GM15510 (cell line): ENCODE data around the gene SMAP2.

Source experiments
- POLR2A ChIP-seq: IDR thresholded peaks from 3 replicates; pipeline ENCODE4 v1.6.1; 2011; ENCODE audit warnings: borderline replicate concordance; ENCODE audit not compliant: insufficient read length; ENCODE audit errors: extremely low read depth

SMAP2 gene

DNA sequence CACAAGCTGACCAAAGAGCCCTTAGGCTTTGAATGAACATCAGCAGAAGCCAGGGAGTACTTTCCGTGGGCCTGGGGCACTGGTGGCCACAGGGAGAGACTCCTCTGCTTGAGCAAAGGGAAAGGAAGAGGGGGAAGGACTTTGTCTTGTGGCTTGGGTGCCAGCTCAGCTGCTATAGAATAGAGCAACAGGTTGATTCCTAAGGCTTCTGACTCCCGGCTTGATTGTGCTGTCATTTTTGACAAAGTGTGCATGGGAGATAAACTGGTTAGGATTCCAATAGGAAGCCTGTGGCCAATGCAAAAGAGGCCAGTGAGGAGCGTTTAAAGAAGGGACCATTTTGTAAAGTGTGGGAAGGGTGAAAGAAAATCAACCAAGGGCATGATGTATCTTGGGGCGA lies 11.9 kb upstream of the SMAP2 start:
- no peak for TF ChIP-seq POLR2A

DNA sequence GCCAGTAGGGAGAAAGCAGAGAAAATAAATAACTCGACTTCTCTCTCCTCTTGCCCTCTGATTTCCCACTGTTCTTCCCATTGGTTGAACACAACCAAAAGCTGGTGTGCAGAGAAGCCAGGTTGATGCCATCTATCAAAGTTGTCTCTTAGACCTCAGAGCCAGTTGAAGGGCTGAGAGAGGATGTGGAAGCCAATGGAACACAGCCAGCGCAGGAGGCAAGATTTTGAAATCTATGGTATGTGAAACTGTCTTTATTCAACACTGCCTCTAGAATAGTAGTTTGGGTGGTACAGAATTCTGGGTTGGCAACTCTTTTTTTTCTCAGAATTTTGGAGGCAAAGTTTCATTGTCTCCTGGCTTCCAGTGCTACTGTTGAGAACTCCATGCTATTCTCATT lies 11.3 kb upstream of the SMAP2 start:
- no peak for TF ChIP-seq POLR2A

DNA sequence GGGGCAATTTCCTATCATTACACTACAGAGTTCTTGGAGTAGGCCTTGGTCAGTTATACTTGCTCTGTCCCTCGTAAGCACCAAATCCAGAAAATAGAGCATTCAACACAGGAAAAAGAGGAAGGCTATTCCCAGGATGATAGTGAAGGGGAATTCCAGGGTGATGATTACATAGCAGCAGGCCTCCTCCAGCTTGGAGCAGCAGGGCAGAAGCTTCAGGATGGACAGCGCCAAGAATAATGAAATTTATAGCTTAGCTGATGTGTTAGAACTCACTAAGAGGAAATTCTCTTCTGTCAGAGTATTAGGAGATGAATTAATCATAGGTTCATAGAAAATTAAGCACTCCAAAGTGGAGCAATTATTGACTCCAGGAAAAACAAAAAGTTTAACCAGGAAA lies 10.8 kb upstream of the SMAP2 start:
- no peak for TF ChIP-seq POLR2A

DNA sequence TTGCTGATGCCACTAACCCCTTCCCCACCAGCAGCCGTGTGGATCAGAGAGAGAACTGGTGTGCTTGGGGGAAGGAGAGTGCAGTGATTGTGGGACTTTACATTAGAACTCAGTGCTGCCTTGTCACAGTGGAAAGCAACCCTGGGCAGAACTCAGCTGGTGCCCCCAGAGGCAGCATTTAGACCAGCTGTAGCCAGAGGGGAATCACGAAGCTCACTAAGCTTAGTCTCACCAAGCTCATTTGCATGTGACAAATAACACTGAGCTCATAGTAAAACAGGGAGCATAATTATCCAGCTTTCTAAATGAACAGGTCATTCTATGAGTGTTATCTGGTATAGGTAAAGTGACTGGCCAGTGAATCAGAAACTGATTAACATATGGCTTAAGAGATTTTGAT lies 9.8 kb upstream of the SMAP2 start:
- TF ChIP-seq POLR2A = no peak

DNA sequence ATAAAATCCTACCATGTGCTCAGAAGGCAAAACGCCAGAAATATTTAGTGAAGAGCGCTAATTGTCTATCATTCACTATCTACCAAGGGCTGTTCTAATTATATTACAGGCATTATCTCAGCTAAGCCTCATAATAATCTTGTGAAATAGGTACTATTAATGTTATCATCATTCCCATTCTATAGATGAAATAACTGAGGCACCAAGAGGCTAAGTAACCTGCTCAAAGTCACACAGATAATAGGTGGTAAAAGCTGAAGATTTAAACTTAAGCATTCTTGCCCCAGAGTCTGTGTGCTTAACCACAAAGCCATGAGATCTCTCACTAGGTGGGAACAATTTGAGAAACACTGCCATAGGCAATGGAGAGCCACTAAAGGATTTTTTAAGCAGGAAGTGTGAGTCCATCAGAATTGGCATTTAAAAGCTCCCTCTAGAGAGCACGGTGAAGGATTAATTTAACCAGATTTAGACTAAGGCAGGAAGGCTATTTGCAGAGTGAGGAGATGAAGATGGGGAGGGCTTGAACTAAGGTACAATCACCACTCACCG lies 1.7 kb upstream of the SMAP2 start:
- TF ChIP-seq POLR2A = no peak

DNA sequence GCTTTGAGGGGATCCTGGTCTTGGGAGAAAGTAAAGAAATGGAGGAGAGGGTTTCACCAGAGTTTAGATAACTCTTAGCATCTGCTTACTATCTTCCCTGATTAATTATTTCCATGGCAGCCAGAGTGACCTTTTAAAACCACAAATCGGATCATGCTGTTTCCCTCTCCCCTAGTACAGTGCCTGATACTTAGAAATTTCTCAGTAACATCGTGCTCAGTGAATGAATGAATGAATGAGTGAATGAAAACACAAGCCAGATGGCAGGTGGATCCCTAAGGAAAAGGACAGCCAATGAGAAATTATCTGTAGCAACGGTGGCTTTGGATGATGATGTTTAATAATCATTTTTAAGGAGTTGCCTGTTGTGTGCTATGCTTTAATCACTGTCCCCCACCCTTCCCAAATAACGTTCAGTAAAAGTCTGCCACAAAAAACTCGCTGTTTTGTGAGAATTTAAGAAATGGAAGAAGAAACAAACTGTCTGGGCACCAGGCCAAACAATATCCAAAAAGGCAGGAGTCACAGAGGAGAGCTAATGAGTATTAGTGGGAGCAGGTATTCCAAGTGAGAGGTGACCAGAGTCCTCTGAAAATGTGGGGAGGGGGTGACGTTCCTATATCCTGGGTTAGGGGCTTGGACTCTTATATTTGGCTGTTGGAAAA lies 737 bp upstream of the SMAP2 start:
- no peak for TF ChIP-seq POLR2A

DNA sequence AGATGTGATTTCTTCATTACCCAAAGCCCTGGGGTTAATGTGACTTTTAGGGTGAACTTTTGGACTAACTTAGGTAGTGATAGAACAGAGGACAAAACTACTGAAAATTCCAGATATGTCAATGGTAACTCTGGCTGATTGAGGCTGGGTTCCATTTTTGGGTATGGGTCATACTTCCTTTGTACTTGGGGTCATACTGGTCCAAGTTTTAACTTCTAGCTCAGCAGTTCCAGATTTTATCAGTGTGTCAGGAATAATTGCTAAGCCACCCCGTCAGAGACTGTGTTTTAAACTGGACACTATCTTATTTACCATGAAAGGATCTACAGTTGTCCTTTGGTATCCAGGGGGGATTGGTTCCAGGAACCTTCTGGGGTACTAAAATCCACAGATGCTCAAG lies 4.0 kb downstream of the SMAP2 start:
- TF ChIP-seq POLR2A = no peak

DNA sequence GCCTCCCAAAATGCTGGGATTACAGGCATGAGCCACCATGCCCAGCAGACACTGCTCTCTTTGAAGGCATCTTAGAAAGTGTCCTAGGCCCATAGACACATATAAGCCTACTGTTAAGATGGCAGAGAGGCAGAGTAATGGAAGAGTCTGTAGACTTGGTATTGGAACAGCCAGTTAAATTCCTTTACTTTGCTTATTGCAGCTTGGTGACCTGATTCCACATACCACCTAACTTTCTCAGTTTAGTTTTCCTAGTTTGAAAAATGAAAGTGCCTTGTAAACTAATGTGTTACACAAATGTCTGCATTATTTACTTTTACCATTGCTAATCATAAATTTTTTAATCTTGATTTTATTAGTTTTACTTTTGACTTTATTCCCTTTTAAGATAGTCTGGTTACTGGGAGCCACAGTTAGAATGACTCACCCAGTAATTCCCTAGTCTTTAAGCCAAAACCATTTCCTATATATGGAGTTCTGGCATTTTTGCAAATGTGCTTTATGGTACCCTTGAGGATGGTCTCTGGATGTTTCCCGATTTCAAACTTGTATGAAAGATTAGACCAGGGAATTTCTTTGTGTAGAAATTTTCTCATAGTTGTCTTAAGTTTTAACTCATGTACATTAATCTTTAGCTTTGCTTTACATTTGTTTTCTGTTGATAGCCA lies 6.4 kb downstream of the SMAP2 start:
- no peak for TF ChIP-seq POLR2A

DNA sequence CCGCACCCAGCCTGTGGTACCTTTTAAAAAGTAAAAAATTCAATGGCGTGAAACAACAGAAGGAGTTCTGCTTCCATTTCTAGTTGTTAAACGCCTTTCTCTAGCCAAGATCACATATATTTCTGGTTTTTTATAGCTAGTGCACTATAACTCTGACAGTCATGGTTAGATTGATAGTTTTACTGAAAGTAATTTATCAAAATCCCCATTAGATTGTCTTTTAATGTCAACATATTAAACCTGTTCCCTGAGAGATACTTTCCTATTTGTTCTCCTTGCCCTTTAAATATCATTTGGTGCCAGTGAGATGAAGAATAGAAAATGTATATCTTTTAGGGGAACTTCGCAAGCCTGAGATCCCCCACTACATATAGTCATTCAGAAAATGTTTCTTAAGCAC lies 7.3 kb downstream of the SMAP2 start:
- no peak for TF ChIP-seq POLR2A

DNA sequence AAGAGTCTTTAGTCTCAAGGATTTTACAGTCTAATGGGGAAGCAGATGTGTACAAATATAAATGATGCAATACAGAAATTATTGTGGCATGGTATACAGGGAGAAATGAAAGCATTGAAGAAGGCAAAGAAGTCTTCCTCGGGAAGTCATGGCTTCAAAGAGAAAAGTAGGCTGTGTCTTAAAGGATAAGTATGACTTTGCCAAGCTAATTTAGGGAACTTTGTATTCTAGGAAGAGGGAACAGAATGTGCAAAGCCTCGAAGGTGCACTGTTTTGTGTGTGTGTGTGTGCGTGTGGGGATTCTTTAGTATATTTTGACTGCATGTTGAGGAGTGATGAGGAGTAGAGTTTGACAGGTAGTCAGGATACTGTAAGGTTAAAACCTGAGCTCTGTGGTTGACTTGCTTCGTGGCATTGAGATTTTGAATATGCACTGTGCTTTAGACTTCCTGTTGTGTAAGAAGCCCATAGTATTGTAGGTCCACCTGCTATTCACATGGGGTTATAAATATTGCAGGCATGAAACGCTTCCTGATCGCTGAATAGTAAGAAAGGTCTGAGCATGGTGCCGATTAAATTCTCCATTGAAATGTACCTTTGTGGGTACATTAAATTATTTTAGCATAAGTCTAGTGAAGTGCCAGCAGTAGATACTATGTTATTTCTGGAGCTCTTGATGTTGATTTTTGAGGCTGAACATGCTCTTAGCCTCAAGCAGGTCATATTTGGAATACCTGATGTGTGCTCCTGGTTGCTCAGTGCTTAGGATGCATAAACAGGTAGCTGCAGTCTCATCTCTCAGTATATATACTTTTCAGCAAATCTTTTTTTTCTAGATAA lies 8.0 kb downstream of the SMAP2 start:
- TF ChIP-seq POLR2A = peak; percentile 19

DNA sequence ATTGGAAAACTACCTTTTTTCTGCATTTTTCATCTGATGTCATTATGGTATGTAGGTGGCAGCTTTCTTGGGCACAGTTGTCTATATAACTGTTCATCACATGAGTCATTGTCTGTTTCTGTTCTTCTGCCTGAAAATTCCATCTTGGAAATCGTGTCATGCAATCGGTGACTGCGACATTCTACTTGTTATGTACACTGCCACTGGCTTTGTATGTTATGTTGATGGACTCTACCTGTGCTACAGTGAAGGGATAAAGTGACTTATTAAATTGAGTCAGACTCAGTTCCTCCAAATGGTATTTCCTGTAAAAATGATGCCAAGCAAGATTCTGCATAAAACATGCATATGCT lies 8.6 kb downstream of the SMAP2 start:
- no peak for TF ChIP-seq POLR2A

DNA sequence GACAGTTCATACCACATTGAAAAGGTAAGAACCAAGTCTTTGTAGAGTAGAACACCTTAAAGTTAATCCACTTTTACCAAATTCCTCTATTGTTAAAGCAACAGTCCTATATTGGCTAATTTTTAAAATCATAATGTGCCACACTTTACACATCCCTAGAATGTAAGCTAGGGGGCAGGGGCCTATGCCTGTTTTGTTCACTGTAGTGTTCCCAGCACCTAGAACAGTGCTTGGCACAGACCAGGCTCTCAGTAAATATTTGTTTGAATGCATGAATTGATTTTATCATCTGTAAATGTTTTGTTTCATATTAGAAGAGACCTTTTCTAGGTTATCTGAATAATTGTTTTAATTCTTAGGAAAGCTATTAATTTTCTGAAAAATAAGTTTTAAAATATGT lies 9.1 kb downstream of the SMAP2 start:
- TF ChIP-seq POLR2A = no peak

DNA sequence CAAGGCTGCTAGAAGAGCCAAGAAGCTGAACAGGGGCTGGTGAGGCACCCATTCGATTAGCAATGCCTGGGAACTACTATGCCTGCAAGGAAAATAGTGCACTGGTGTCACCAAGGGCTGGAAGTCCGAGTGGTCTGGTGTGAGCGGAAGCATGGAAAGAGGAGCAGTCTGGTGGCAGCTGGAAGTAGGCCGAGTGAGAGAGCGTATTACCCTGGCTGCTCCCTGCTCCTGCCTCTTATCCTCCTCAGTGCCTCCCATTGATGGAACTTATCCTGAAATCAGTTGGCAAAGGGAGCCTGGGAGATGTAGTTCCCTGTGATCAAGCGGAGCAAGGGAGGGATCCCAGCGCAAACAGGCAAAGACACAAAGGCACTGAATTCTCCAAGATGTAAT lies 9.6 kb downstream of the SMAP2 start:
- no peak for TF ChIP-seq POLR2A

DNA sequence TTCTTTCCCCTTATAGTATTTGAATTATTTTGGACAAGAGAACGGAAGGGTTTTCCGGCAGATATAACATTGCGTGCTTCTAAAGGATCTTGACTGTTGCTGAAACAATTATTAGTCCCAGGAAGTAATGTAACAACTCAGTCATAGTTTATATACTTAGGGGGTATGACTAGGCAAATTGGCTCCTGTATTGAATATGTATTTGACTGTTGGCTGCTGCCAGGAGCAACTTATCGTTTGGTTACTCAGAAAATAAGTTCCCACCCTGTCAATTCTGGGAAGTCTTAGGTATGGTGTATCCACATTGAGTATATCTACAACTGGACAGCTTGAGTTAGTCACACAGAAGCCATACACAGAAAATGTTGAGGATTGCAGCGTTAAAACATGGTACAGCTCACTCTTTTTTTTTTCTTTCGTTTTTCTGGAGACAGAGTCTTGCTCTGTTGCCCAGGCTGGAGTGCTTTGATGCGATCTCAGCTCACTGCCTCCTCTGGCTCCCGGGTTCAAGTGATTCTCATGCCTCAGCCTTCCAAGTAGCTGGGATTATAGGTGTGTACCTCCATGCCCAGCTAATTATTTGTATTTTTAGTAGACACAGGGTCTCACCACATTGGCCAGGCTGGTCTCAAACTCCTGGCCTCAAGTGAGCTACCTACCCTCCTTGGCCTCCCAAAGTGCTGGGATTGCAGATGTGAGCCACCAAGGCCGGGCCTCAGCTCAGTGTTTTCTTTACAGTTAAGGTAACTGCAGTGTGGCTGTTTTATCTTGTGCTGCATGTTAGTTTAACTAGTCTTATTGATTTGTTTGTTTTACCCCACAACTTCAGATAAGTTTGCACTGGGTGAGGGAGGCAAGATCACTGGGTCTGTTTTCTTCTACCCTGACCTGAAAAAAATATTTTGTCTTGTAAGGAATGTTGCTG lies 10.2 kb downstream of the SMAP2 start:
- no peak for TF ChIP-seq POLR2A
